Measurements from ENCODE around the gene MACROH2A1. TPM values are rescaled to one million over a fixed set of nuclear protein-coding genes. Genes with fewer than 3 reads are reported as not detected.

Gene MACROH2A1
- total and polyA plus RNA-seq, 2 donors (not counting 1 experiment from before 2014, with no cell fraction given), result 95.6 to 191 TPM

DNA sequence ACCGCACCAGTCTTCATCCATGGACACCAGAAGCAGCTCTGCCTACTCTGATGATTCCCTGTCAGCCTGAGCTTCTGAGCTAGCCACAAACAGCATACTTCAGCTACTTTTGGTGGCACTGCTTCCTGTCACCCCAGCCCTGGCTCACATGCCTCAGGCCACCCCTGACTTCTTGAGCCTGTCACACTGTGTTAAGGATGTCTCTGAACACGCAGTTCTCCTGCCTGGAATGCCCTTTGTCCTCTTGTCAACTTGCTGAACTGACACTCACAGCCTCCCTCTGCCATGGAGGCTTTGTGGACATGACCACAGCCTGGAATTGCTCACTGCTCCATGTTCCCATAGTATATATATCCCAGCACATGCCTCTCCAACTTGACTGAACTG is 7.2 kb downstream of the MACROH2A1 start:
- no peaks in the 10 kb centered on the region for H4K20me1 ChIP-seq (ENCODE audit: control insufficient read depth, extremely low read depth, insufficient read depth, low read length)
- TF ChIP-seq EZH2 (IDR thresholded peaks at IDR 0.05; ENCODE audit: low read length, missing control alignments), result no peak
- TF ChIP-seq, protein P1, sequence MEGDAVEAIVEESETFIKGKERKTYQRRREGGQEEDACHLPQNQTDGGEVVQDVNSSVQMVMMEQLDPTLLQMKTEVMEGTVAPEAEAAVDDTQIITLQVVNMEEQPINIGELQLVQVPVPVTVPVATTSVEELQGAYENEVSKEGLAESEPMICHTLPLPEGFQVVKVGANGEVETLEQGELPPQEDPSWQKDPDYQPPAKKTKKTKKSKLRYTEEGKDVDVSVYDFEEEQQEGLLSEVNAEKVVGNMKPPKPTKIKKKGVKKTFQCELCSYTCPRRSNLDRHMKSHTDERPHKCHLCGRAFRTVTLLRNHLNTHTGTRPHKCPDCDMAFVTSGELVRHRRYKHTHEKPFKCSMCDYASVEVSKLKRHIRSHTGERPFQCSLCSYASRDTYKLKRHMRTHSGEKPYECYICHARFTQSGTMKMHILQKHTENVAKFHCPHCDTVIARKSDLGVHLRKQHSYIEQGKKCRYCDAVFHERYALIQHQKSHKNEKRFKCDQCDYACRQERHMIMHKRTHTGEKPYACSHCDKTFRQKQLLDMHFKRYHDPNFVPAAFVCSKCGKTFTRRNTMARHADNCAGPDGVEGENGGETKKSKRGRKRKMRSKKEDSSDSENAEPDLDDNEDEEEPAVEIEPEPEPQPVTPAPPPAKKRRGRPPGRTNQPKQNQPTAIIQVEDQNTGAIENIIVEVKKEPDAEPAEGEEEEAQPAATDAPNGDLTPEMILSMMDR (conservative IDR thresholded peaks at IDR 0.05 in 1 of 2, IDR thresholded peaks at IDR 0.05 in 1 of 2; ENCODE audit: low read depth in 1 of 2, low read length in 2 of 2), result no peak
- no peak overlapping the region for H3K4me3 ChIP-seq (replicated peaks in 1 of 4; ENCODE audit: control extremely low read depth in 1 of 4, insufficient read depth in 1 of 4, low read depth in 3 of 4, low read length in 4 of 4)
- peaks cover 5% of the 10 kb centered on the region for H3K36me3 ChIP-seq (ENCODE audit: control insufficient read depth, insufficient read depth, low read length)
- DNase-seq (ENCODE audit: low read depth in 2 of 2), result no peak
- peak overlapping the region; percentile 11 for H3K9ac ChIP-seq (ENCODE audit: insufficient read depth, low read length)
- no peaks in the 10 kb centered on the region for H3K9me3 ChIP-seq (ENCODE audit: control insufficient read depth, insufficient read depth, low read depth, low read length)
- peaks cover 43% of the 10 kb centered on the region for H3K4me1 ChIP-seq (ENCODE audit: control insufficient read depth, extremely low read depth, insufficient read depth, low read length)
- no peaks in the 10 kb centered on the region for H3K27me3 ChIP-seq (ENCODE audit: control insufficient read depth, insufficient read depth, low read length)
- peak overlapping the region; percentile 52 for H3K27ac ChIP-seq (ENCODE audit: insufficient read depth, low read length)
- peak overlapping the region; percentile 68 for H3K4me2 ChIP-seq (ENCODE audit: extremely low read depth, insufficient read depth, low read length)
- H2AFZ ChIP-seq (ENCODE audit: low read length), result no peak overlapping the region
- H3K79me2 ChIP-seq (ENCODE audit: control insufficient read depth, insufficient read depth, low read length), result peaks cover 92% of the 10 kb centered on the region

DNA sequence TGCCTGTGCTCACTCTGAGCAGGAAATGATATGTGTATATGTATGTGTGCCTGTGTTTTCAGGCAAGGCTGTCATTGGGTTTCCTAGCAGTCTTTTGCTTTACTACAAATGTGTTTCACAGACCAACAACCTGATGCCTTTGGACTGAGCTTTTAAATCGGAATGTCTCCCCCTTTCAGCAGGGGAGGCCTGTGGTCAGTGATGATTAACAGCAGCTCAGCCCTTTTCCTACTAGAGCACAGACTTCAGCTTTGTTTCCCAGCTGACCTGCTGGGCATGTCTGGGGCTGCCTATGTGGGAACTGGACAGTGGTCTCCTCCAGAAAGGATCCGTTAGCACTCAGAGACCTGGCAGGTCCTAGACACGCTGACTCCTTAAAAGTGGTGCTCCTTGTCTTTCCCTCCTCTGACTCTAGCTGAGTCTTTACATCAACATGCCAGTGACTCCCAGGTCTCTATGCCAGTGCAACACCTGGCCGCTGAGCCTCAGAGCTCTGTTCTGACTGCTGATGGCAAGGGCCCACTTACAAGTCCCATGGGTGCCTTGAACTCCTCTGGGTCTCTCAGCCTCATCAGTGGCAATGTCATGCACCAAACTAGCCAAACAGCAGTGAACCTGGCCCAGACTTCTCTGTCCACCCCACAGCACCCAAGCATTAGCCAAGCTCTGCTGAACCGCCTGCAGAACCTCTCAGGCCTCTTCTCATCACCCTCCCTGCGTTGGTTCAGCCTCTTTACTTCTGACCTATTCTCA is 7.7 kb downstream of the MACROH2A1 start:
- Histone ChIP-seq H3K27ac (ENCODE audit: insufficient read depth, low read length) (peak overlapping the region; percentile 52), H2AFZ (ENCODE audit: low read length) (no peak overlapping the region), H3K4me3 (replicated peaks in 1 of 4; ENCODE audit: control extremely low read depth in 1 of 4, insufficient read depth in 1 of 4, low read depth in 3 of 4, low read length in 4 of 4) (no peak overlapping the region), H3K79me2 (ENCODE audit: control insufficient read depth, insufficient read depth, low read length) (peaks cover 91% of the 10 kb centered on the region), H3K9me3 (ENCODE audit: control insufficient read depth, insufficient read depth, low read depth, low read length) (no peaks in the 10 kb centered on the region), H3K36me3 (ENCODE audit: control insufficient read depth, insufficient read depth, low read length) (peaks cover 7% of the 10 kb centered on the region), H4K20me1 (ENCODE audit: control insufficient read depth, extremely low read depth, insufficient read depth, low read length) (no peaks in the 10 kb centered on the region), H3K4me1 (ENCODE audit: control insufficient read depth, extremely low read depth, insufficient read depth, low read length) (peaks cover 49% of the 10 kb centered on the region), H3K27me3 (ENCODE audit: control insufficient read depth, insufficient read depth, low read length) (no peaks in the 10 kb centered on the region), H3K9ac (ENCODE audit: insufficient read depth, low read length) (no peak overlapping the region), H3K4me2 (ENCODE audit: extremely low read depth, insufficient read depth, low read length) (peak overlapping the region; percentile 68)
- DNase-seq (ENCODE audit: low read depth in 2 of 2), result peak; percentile 70 to 98
- TF ChIP-seq EZH2 (IDR thresholded peaks at IDR 0.05; ENCODE audit: low read length, missing control alignments), result no peak
- TF ChIP-seq, protein P1 (conservative IDR thresholded peaks at IDR 0.05 in 1 of 2, IDR thresholded peaks at IDR 0.05 in 1 of 2; ENCODE audit: low read depth in 1 of 2, low read length in 2 of 2), result peak in 1 of 2 donors; percentile 2

DNA sequence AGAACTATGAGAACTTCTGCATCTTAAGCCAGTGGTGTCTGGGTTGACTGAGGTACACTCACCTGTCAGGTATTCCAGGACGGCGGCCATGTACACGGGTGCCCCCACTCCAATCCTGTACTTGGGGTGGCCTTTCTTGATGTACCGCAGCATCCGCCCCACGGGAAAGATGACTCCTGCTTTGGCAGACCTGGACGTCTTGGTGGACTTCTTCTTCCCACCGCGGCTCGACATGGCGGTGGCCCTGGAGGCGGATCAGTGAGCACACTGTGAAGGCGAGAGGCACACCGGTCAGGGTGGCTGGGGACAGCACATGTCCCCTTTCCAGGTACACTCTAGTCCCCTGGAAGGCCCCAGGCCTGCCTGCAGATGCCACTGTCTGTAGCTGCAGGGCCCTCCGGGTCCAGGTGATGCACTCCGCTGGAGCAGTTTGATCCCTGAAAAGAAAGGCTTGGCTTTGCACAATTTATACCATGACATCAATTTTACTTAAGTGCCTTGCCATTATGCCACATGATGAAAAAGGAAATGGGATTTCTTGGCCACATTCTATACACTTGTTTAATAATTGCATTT is 10.1 kb downstream of the MACROH2A1 start:
- no peak overlapping the region for H3K4me2 ChIP-seq (ENCODE audit: extremely low read depth, insufficient read depth, low read length)
- no peak overlapping the region for H2AFZ ChIP-seq (ENCODE audit: low read length)
- H3K36me3 ChIP-seq (ENCODE audit: control insufficient read depth, insufficient read depth, low read length), result peaks cover 16% of the 10 kb centered on the region
- H3K4me3 ChIP-seq (replicated peaks in 1 of 4; ENCODE audit: control extremely low read depth in 1 of 4, insufficient read depth in 1 of 4, low read depth in 3 of 4, low read length in 4 of 4), result no peak overlapping the region
- H3K27ac ChIP-seq (ENCODE audit: insufficient read depth, low read length), result no peak overlapping the region
- peaks cover 84% of the 10 kb centered on the region for H3K79me2 ChIP-seq (ENCODE audit: control insufficient read depth, insufficient read depth, low read length)
- no peaks in the 10 kb centered on the region for H3K27me3 ChIP-seq (ENCODE audit: control insufficient read depth, insufficient read depth, low read length)
- no peaks in the 10 kb centered on the region for H3K9me3 ChIP-seq (ENCODE audit: control insufficient read depth, insufficient read depth, low read depth, low read length)
- H4K20me1 ChIP-seq (ENCODE audit: control insufficient read depth, extremely low read depth, insufficient read depth, low read length), result no peaks in the 10 kb centered on the region
- H3K9ac ChIP-seq (ENCODE audit: insufficient read depth, low read length), result no peak overlapping the region
- peaks cover 50% of the 10 kb centered on the region for H3K4me1 ChIP-seq (ENCODE audit: control insufficient read depth, extremely low read depth, insufficient read depth, low read length)
- no peak for TF ChIP-seq EZH2 (IDR thresholded peaks at IDR 0.05; ENCODE audit: low read length, missing control alignments)
- TF ChIP-seq, protein P1 (conservative IDR thresholded peaks at IDR 0.05 in 1 of 2, IDR thresholded peaks at IDR 0.05 in 1 of 2; ENCODE audit: low read depth in 1 of 2, low read length in 2 of 2), result no peak
- no peak for DNase-seq (ENCODE audit: low read depth in 2 of 2)
